SK-N-MC (cell line): ENCODE results near the gene SHC3.

Experiments
- EZH2 ChIP-seq: fragments of 200-600 bp; sonication (generic); IDR thresholded peaks from one replicate; pipeline ENCODE4 v1.6.1; 2017; ENCODE audit warnings: antibody characterized with exemption
- POLR2AphosphoS5 ChIP-seq: IDR thresholded peaks from 2 replicates; pipeline ENCODE4 v1.6.1; 2012; ENCODE audit warnings: mild to moderate bottlenecking, low read depth, low read length, borderline replicate concordance

- TF ChIP-seq POLR2AphosphoS5, result no peak
- no peak for TF ChIP-seq EZH2
These were observed 4.3 kb downstream of the SHC3 start for GRCh38 chr9:89174291-89174690.
